Activated T-helper 17 cell treated with anti-CD3 and anti-CD28 coated beads, Interleukin-2, amount 50 U/mL, for 72 hours (primary cell): ENCODE data around the gene MOBP. TPM values are rescaled to one million over a fixed set of nuclear protein-coding genes. Genes with fewer than 3 reads are reported as not detected.
"Not testable (repeated sequence)": the region's sequence is repeated elsewhere in the genome, so short reads cannot be mapped to it uniquely, and the experiment has no call there.

ENCODE experiments used
- ATAC-seq: fragments of 150-1000 bp; cut with Tn5 transposase; replicated peaks from 2 replicates; pipeline ENCODE4 v1.10.0; 2021; ENCODE audit warnings: mild to moderate bottlenecking, moderate library complexity
- H3K27ac Mint-ChIP-seq: one replicate; pipeline ENCODE4 v1.8.0; 2022; ENCODE audit warnings: mixed read lengths
- H3K27me3 Mint-ChIP-seq: one replicate; pipeline ENCODE4 v1.8.0; 2022; ENCODE audit warnings: mixed read lengths
- H3K36me3 Mint-ChIP-seq: one replicate; pipeline ENCODE4 v1.8.0; 2022; ENCODE audit warnings: low read depth, mild to moderate bottlenecking, mixed read lengths
- H3K4me1 Mint-ChIP-seq: one replicate; pipeline ENCODE4 v1.8.0; 2022; ENCODE audit warnings: mixed read lengths
- H3K4me3 Mint-ChIP-seq: one replicate; pipeline ENCODE4 v1.8.0; 2022; ENCODE audit warnings: mild to moderate bottlenecking, mixed read lengths
- H3K9me3 Mint-ChIP-seq: one replicate; pipeline ENCODE4 v1.8.0; 2022; ENCODE audit warnings: mixed read lengths
- total RNA-seq, 2 donors: library from RNA; stranded (reverse); gene quantifications; one replicate each; pipeline ENCODE4 v1.2.3, GENCODE V29; 2022

Gene MOBP
- total RNA-seq, 2 donors from 2014 or later: not detected

DNA sequence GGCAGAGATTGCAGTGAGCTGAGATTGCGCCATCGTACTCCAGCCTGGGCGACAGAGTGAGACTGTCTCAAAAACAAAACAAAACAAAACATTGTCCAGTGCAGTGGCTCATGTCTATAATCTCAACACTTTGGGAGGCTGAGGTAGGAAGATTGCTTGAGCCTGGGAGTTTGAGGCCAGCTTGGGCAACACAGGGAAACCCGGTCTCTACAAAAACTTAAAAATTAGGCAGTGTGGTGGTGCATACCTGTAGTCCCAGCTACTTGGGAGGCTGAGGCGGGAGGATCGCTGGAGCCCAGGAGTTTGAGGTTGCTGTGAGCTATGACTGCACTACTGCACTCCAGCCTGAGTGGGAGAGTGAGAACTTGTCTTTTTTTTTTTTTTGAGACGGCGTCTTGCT lies 27.2 kb upstream of the MOBP start:
- ATAC-seq: no peak

DNA sequence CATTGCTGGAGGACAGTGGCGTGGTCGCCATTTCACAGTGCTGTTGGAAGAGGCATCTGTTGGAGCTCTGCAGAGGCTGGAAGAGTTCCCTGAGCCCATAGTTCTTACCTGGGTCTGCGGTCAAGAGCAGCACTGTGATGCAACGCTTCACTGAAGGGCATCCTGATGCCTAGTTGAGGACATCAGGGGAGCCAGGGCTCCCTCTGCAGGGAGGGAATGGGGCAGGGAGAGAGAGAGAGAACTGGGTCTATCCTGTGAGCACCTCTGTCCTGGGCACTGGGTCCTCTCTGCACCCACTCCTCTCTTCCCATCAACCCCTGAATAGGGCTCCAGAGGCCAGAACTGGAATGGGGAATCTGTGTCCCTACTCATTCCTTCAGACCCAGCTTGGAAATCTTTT lies 23.9 kb upstream of the MOBP start:
- no peaks in the 10 kb centered on the region for H3K4me1 Mint-ChIP-seq
- no peak overlapping the region for H3K27ac Mint-ChIP-seq
- no peaks in the 10 kb centered on the region for H3K36me3 Mint-ChIP-seq
- no peaks in the 10 kb centered on the region for H3K27me3 Mint-ChIP-seq
- no peaks in the 10 kb centered on the region for H3K9me3 Mint-ChIP-seq
- H3K4me3 Mint-ChIP-seq: no peak overlapping the region
- ATAC-seq: no peak

More for the DNA sequence above, 27.2 kb upstream of the MOBP start:
- Mint-ChIP-seq H3K4me3 (no peak overlapping the region), H3K27ac (no peak overlapping the region), H3K27me3 (no peaks in the 10 kb centered on the region), H3K36me3 (no peaks in the 10 kb centered on the region), H3K9me3 (no peaks in the 10 kb centered on the region), H3K4me1 (no peaks in the 10 kb centered on the region)

DNA sequence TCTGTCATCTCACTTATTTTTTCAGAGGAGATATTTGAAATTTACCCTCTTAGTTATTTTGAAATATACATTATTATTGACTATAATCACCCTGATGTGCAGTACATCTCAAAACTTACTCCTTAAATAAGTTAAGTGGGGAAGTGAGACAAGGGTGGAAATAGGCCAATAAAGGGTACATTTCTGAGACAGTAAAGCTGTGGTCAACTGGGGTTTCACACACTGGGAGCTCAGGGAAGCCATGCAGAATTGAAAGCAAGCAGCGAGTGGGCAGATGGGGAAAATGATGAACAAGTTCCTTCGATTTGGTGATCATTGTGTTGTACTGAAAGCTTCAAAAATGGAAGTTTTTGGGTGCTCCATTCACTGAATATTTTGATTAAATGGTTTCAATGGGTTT lies 21.6 kb upstream of the MOBP start:
- Mint-ChIP-seq H3K36me3 (no peaks in the 10 kb centered on the region), H3K27me3 (no peaks in the 10 kb centered on the region), H3K27ac (no peak overlapping the region), H3K4me1 (no peaks in the 10 kb centered on the region), H3K4me3 (no peak overlapping the region), H3K9me3 (no peaks in the 10 kb centered on the region)
- no peak for ATAC-seq

DNA sequence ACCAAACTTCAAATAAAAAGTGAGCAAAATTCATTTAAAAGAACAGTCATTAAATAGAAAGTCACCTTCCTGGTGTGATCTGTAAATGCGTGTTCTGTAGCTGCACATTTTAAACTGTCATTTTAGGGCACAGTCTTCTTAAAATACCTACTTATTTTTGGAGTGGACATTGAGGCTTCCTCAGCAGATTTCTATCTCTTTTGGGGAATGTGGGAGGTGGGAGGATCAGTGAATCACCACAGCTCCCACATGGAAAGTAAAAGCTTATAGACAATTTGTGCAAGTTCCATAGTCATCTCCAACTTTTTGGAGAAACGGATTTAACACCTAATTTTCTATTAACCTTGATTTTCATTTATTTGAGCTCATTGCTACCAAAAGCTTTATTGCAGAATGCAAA lies 21.0 kb upstream of the MOBP start:
- Mint-ChIP-seq H3K4me1 (no peaks in the 10 kb centered on the region), H3K4me3 (no peak overlapping the region), H3K27me3 (no peaks in the 10 kb centered on the region), H3K9me3 (no peaks in the 10 kb centered on the region), H3K36me3 (no peaks in the 10 kb centered on the region), H3K27ac (no peak overlapping the region)
- no peak for ATAC-seq

DNA sequence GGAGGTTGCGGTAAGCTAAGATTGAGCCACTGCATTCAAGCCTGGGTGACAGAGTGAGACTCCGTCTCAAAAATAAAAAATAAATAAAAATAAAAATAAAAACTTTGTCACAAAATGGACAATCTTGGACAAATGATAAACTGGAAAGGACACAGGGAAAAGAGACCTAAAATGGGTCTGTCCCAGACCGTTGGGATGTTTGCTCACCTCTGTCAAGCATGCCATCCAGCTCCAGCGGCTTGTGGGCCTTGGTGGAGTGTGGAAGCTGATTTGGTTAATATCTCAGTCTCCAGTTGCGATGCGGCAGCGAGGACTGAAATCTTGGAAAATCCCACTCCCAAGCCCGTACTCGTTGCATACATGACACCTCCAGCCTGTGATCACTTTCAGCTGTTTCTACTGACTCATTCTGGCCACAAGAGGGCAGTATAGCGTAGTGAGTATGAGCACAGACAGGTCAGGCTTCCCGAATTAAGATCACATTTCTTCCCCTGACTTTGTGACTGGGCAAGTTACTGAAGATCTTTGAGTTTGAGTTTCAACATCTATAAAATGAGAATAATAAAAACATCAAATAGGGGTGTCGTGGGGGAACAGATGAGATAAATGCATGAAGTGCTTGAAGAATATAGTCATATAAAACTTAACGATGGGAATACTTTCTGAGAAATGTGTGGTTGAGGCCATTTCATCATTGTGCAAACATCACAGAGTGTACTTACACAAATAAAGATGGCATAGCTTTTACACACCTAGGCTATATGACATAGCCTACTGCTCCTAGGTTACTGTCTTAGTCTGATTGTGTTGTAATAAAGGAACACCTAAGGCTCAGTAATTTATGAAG lies 19.6 kb upstream of the MOBP start:
- H3K4me1 Mint-ChIP-seq: no peaks in the 10 kb centered on the region
- H3K4me3 Mint-ChIP-seq: no peak overlapping the region
- H3K9me3 Mint-ChIP-seq: no peaks in the 10 kb centered on the region
- peak; percentile 83 for ATAC-seq
- no peaks in the 10 kb centered on the region for H3K27me3 Mint-ChIP-seq
- no peak overlapping the region for H3K27ac Mint-ChIP-seq
- H3K36me3 Mint-ChIP-seq: no peaks in the 10 kb centered on the region

DNA sequence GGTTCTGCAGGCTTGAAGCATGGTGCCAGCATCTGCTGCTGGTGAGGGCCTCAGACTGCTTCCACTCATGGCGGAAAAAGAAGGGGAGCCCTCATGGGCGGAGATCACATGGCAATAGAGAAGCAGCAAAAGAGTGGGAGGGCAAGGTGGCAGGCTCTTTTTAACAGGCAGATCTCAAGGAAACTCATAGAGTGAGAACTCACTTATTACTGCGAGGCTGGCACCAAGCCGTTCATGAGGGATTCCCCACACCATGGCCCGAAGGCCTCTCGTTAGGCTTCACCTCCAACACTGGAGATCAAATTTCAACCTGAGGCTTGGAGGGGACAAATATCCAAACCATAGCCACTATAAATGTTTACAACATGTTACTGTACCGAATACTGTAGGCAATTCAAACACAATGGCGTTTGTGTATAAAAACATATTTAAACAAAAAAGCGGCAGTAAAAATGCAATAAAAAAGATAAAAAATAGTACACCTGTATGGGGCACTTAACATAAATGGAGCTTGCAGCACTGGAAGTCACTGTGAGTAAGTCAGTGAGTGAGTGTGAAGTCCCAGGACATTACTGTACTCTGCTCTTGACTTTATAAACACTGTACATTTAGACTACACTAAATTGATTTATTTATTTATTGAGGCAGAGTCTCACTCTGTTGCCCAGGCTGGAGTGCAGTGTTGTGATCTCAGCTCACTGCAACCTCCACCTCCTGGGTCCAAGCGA lies 18.8 kb upstream of the MOBP start:
- ATAC-seq: no peak
- no peaks in the 10 kb centered on the region for H3K9me3 Mint-ChIP-seq
- H3K4me3 Mint-ChIP-seq: no peak overlapping the region
- no peak overlapping the region for H3K27ac Mint-ChIP-seq
- no peaks in the 10 kb centered on the region for H3K36me3 Mint-ChIP-seq
- peaks cover 4% of the 10 kb centered on the region for H3K27me3 Mint-ChIP-seq
- no peaks in the 10 kb centered on the region for H3K4me1 Mint-ChIP-seq

DNA sequence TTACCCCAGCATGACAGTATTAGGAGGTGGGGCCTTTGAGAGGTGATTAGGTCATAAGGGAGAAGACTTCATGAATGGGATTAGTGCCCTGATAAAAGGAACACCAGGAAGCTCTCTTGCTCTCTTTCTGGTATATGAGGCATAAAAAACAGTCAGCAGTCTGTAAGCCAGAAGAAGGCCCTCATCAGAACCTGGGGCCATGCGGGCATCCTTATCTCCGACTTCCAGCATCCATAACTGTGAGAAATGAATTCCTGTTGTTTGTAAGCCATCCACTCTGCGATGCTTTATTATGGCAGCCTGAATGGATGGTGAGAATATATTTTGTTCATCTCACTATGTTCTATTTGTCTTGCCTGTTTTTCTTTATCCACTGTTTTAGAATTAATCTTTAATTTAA lies 17.7 kb upstream of the MOBP start:
- H3K9me3 Mint-ChIP-seq: no peaks in the 10 kb centered on the region
- no peak overlapping the region for H3K4me3 Mint-ChIP-seq
- no peak for ATAC-seq
- H3K4me1 Mint-ChIP-seq: no peaks in the 10 kb centered on the region
- H3K27me3 Mint-ChIP-seq: peaks cover 4% of the 10 kb centered on the region
- H3K27ac Mint-ChIP-seq: no peak overlapping the region
- H3K36me3 Mint-ChIP-seq: no peaks in the 10 kb centered on the region

DNA sequence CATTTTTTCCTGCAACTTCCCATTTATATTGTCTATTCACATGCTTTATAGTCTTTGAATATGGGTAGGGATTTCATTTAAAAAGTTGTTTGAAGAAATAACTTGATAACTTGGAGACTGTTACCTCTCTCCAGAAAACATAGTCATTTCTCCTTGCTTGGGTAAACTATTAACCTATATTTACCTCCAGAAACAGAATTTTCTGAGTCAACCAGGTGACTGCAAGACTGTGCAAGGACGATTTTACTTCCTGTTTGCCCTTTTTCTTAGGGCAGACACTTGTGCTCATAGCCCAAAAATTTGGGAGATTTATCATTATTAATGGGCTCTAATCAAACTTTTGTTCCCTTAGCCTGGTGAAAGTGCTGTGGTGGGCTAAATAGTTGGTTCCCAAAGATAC lies 14.3 kb upstream of the MOBP start:
- no peaks in the 10 kb centered on the region for H3K36me3 Mint-ChIP-seq
- H3K27ac Mint-ChIP-seq: no peak overlapping the region
- peaks cover 20% of the 10 kb centered on the region for H3K27me3 Mint-ChIP-seq
- ATAC-seq: no peak
- no peaks in the 10 kb centered on the region for H3K9me3 Mint-ChIP-seq
- H3K4me1 Mint-ChIP-seq: no peaks in the 10 kb centered on the region
- no peak overlapping the region for H3K4me3 Mint-ChIP-seq

DNA sequence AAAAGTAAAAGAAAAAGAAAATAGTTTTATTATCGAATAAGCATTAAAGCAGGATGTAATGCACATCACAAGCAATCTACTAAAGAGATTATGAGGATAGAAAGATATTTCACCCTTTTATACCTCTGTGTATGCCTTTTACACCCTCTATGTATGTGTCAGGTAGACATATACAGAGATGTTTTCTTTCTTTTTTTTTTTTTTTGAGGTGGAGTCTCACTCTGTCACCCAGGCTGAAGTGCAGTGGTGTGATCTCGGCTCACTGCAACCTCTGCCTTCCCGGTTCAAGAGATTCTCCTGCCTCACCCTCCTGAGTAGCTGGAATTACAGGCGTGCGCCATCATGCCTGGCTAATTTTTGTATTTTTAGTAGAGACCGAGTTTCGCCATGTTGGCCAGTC lies 13.6 kb upstream of the MOBP start:
- H3K9me3 Mint-ChIP-seq, H3K27ac Mint-ChIP-seq, H3K4me1 Mint-ChIP-seq, ATAC-seq, H3K36me3 Mint-ChIP-seq, H3K4me3 Mint-ChIP-seq: not testable (repeated sequence)
- peaks cover 23% of the 10 kb centered on the region for H3K27me3 Mint-ChIP-seq

DNA sequence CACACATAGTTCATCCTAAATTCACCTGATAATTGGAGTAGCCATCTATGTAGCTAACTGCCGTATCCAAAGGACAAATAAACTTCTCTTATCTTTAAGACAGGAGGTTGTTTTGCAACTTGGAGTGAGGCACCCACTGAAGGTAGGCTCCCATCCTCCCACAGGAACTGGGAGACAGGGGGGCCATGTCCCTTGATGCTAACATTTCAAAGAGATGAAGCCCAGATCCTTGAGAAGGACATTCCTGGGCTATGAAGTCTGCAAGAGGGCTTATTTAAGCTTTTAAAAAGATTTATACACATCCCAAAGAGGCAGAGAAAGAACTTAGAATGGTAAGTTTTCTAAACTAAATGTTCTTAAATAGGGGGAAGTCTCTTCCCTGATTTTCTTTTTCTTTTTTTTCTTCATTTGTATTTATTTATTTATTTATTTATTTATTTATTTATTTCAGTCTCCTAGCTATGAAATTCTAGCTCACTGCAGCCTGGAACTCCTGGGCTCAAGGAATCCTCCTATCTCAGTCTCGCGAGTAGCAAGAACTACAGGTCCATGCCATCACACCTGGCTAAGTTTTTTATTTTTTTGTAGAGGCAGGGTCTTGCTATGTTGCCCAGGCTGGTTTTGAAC lies 12.8 kb upstream of the MOBP start:
- Mint-ChIP-seq H3K4me3 (no peak overlapping the region), H3K9me3 (no peaks in the 10 kb centered on the region), H3K36me3 (no peaks in the 10 kb centered on the region), H3K27me3 (peaks cover 23% of the 10 kb centered on the region), H3K4me1 (no peaks in the 10 kb centered on the region), H3K27ac (no peak overlapping the region)
- no peak for ATAC-seq

DNA sequence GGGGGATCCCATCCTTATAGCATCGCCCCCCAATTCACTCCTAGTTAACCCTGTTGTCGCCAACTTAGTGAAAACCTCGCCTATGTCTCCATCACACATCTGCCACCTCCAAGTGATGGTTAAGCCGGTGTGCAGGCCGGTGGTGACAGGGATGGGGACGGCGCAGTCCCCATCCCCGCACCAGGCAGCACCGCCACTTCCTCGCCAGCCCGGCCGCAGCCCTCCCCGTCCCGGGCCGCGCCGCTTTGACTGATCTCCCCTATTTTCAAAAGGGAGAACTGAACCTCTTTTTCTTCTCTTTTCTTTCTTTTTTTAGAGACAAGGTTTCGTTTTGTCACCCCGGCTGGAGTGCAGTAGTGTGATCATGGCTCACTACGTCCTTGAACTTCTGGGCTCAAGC lies 11.3 kb upstream of the MOBP start:
- no peak for ATAC-seq
- Mint-ChIP-seq H3K4me3 (no peak overlapping the region), H3K27me3 (peaks cover 27% of the 10 kb centered on the region), H3K27ac (no peak overlapping the region), H3K36me3 (no peaks in the 10 kb centered on the region), H3K4me1 (no peaks in the 10 kb centered on the region), H3K9me3 (no peaks in the 10 kb centered on the region)

DNA sequence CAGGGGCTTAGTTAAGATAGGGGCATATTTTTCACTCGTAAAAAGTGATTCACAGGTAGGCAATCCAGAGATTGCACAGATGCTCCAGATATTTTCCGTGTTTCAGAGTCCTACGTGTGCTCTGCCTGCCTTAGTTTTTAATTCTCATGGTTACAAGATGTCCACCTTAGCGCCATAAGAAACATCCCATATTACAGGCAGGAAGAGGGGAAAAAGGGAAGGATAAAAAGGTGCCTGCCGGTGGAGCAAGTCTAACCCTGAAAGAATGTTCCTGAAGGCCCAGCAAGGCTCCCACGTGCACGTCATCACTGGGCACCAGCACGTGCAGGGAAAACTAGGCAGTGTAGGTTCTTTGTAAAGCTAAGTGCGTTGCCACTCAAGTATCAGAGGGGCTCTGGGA lies 10.1 kb upstream of the MOBP start:
- Mint-ChIP-seq H3K27ac (no peak overlapping the region), H3K4me3 (no peak overlapping the region), H3K4me1 (no peaks in the 10 kb centered on the region), H3K9me3 (no peaks in the 10 kb centered on the region), H3K27me3 (peaks cover 27% of the 10 kb centered on the region), H3K36me3 (no peaks in the 10 kb centered on the region)
- ATAC-seq: no peak

DNA sequence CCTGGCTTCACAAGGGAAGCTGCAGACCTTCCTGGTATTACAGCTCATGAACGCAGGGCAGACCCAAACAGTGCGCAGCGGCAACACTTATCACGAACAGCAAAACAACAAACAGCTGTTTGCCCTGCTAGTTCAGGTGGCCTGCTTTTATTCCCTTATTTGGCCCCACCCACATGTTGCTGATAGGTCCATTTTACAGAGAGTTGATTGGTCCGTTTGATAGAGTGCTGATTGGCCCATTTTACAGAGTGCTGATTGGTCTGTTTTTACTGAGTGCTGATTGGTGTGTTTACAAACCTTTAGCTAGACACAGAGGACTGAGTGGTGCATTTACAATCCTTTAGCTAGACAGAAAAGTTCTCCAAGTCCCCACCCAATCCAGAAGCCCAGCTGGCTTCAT lies 8.9 kb upstream of the MOBP start:
- not testable (repeated sequence) for ATAC-seq, H3K9me3 Mint-ChIP-seq, H3K27ac Mint-ChIP-seq, H3K4me3 Mint-ChIP-seq, H3K36me3 Mint-ChIP-seq, H3K4me1 Mint-ChIP-seq
- peaks cover 31% of the 10 kb centered on the region for H3K27me3 Mint-ChIP-seq

DNA sequence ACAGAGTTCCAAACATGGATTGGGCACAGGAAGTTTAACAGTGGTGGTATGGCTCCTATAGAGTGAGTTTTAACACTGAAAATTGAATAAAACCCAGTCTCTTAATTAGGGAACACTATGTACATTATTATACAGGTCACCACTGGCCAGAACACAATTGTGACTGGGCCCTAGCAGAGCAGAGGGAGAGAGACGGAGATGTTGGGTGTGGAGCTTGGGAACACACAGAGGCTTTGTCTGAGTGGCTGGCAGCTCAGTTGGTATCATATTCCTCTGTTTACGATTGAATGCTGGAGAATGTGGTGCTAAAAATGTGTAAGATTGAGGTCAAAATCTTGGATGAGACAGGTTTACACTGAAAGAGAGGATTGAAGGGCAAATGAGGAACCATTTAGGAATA lies 6.8 kb upstream of the MOBP start:
- Mint-ChIP-seq H3K4me1 (no peaks in the 10 kb centered on the region), H3K27ac (no peak overlapping the region), H3K36me3 (no peaks in the 10 kb centered on the region), H3K4me3 (no peak overlapping the region), H3K9me3 (no peaks in the 10 kb centered on the region), H3K27me3 (peaks cover 21% of the 10 kb centered on the region)
- no peak for ATAC-seq

DNA sequence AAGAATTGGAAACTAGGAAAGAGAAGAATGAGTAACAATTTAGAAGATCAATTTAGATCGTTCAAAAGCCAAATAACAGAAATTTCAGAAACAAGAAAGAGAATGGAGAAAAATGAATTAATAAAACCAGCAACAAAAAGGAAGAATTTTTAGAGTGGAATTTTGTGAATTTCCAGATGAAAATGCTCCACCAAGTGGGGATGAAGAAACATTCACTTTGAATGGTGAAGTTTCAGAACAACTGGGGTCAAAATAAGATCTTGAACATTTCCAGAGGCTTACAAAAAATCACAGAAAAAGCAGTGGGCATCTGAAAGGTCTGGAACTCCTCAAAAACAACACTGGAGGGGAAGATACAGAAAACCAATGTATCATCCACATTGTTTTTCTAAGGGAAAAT lies 4.2 kb upstream of the MOBP start:
- H3K27me3 Mint-ChIP-seq: peaks cover 20% of the 10 kb centered on the region
- H3K4me1 Mint-ChIP-seq: no peaks in the 10 kb centered on the region
- H3K4me3 Mint-ChIP-seq: no peak overlapping the region
- no peak for ATAC-seq
- H3K9me3 Mint-ChIP-seq: no peaks in the 10 kb centered on the region
- no peaks in the 10 kb centered on the region for H3K36me3 Mint-ChIP-seq
- H3K27ac Mint-ChIP-seq: no peak overlapping the region
